K562 (cell line): ENCODE data around the gene ROR2. TPM values are rescaled to one million over a fixed set of nuclear protein-coding genes. Genes with fewer than 3 reads are reported as not detected.

Experiments used
- ATAC-seq: fragments of 200-7000 bp; cut with Tn5 transposase; 3 replicates; pipeline ENCODE4 v1.9.1; 2020; ENCODE audit warnings: moderate library complexity
- BruUV-seq: library from RNA; stranded (reverse); fragments of 400-500 nt; replicated peaks from 2 replicates; lab custom pipeline; 2021; lab: Mats Ljungman, UMichigan
- CTCF ChIA-PET: fragments of 300-600 bp; formaldehyde crosslinking; extraction: SDS; loops from one replicate; lab custom pipeline; 2021; ENCODE audit warnings: low intra/inter-chr PET ratio; lab: Yijun Ruan, JAX
- POLR2A ChIA-PET: fragments of 300-600, 350-650 bp; sonication (Branson Sonifier 250); formaldehyde crosslinking; extraction: SDS; loops from one replicate; lab custom pipeline; 2021; ENCODE audit warnings: antibody characterized with exemption, inconsistent platforms; lab: Yijun Ruan, JAX
- DNase-seq, 4 experiments: peaks; one replicate each; pipeline versions ENCODE4 v3.0.0 to v3.0.0-alpha.2; 2011 to 2018; ENCODE audit warnings: low spot score in 3 of 4, mixed read lengths in 3 of 4; ENCODE audit errors: extremely low read depth in 1 of 4
- FAIRE-seq: peaks from 2 replicates; lab custom pipeline; 2011; peaks lifted over from hg19 to GRCh38; lab: Jason Lieb, UNC
- H2AFZ ChIP-seq: 2 replicates; pipeline ENCODE4 v1.6.0; 2011; ENCODE audit warnings: low read depth, low read length, control low read depth, inconsistent platforms
- H3K27ac ChIP-seq: fragments of 200-600 bp; 3 replicates; pipeline ENCODE4 v1.8.0; 2011; ENCODE audit warnings: low read depth, mild to moderate bottlenecking, control low read depth, inconsistent platforms, low read length, moderate library complexity, mixed read lengths; ENCODE audit errors: extremely low read depth
- H3K27me3 ChIP-seq, 2 experiments: fragments of 300-600 bp in 1 of 2; 2 replicates in 1 of 2; 3 replicates in 1 of 2; pipeline versions ENCODE4 v1.6.0 to v1.8.0; 2011; ENCODE audit warnings: inconsistent platforms in 2 of 2, low read length in 2 of 2, mild to moderate bottlenecking in 1 of 2, mixed read lengths in 1 of 2, moderate library complexity in 1 of 2; ENCODE audit not compliant: control insufficient read depth in 2 of 2, insufficient read depth in 2 of 2
- H3K36me3 ChIP-seq: fragments of 300-600 bp; 3 replicates; pipeline ENCODE4 v1.8.0; 2011; ENCODE audit warnings: mild to moderate bottlenecking, low read length, inconsistent platforms; ENCODE audit not compliant: control insufficient read depth, insufficient read depth
- H3K4me1 ChIP-seq, 2 experiments: fragments of 200-600 bp in 1 of 2; replicated peaks in 1 of 2; 2 replicates in 1 of 2; 3 replicates in 1 of 2; pipeline versions ENCODE4 v1.5.1 to v1.8.0; 2011; ENCODE audit warnings: inconsistent platforms in 2 of 2, low read length in 2 of 2, mild to moderate bottlenecking in 1 of 2, mixed read lengths in 1 of 2, moderate library complexity in 1 of 2; ENCODE audit not compliant: control insufficient read depth in 2 of 2, insufficient read depth in 2 of 2
- H3K4me2 ChIP-seq: 2 replicates; pipeline ENCODE4 v1.6.1; 2011; ENCODE audit warnings: low read length, control low read depth, inconsistent platforms, mixed read lengths; ENCODE audit not compliant: insufficient read depth
- H3K4me3 ChIP-seq: fragments of 200-600 bp; sonication (generic), shearing (Covaris generic); 2 replicates; pipeline ENCODE4 v1.5.1; 2016; ENCODE audit warnings: control low read depth, inconsistent platforms
- H3K79me2 ChIP-seq: fragments of 200-600 bp; 3 replicates; pipeline ENCODE4 v1.8.0; 2011; ENCODE audit warnings: low read length, inconsistent platforms; ENCODE audit not compliant: control insufficient read depth, insufficient read depth
- H3K9ac ChIP-seq, 2 experiments: 2 replicates each; pipeline versions ENCODE4 v1.6.0 to v1.6.1; 2011; ENCODE audit warnings: low read depth in 2 of 2, low read length in 2 of 2, control low read depth in 1 of 2, inconsistent platforms in 1 of 2, mild to moderate bottlenecking in 1 of 2, mixed read lengths in 1 of 2; ENCODE audit not compliant: insufficient read depth in 1 of 2
- H3K9me1 ChIP-seq: one replicate; pipeline ENCODE4 v1.6.0; 2011; ENCODE audit warnings: inconsistent platforms, mild to moderate bottlenecking, low read length, moderate library complexity; ENCODE audit not compliant: control insufficient read depth, insufficient read depth
- H3K9me3 ChIP-seq: replicated peaks from 2 replicates; pipeline ENCODE4 v1.5.1; 2011; ENCODE audit warnings: low read depth, low read length, inconsistent platforms; ENCODE audit not compliant: control insufficient read depth, insufficient read depth
- H4K20me1 ChIP-seq: replicated peaks from 2 replicates; pipeline ENCODE4 v1.6.1; 2011; ENCODE audit warnings: low read length, inconsistent platforms, mixed read lengths; ENCODE audit not compliant: control insufficient read depth, insufficient read depth
- CCNT2 ChIP-seq: IDR thresholded peaks from 2 replicates; pipeline ENCODE4 v1.6.1; 2011; ENCODE audit warnings: borderline replicate concordance, low read depth, mild to moderate bottlenecking, moderate library complexity, mixed read lengths, low read length; ENCODE audit not compliant: insufficient read length; ENCODE audit errors: extremely low read depth
- DIDO1 ChIP-seq: fragments of 450-650 bp; IDR thresholded peaks from 2 replicates; pipeline ENCODE4 v1.6.1; 2016; ENCODE audit warnings: low read depth, missing biosample characterization, missing genetic modification characterization
- EWSR1 ChIP-seq: fragments of 450-650 bp; IDR thresholded peaks from 2 replicates; pipeline ENCODE4 v1.6.1; 2018; ENCODE audit warnings: borderline replicate concordance, mild to moderate bottlenecking, low read depth, moderate library complexity; ENCODE audit not compliant: partially characterized antibody
- KLF10 ChIP-seq: fragments of 250-450 bp; sonication (Bioruptor Pico); IDR thresholded peaks from 2 replicates; pipeline ENCODE4 v1.6.1; 2021; ENCODE audit warnings: matching md5 sums
- MEIS2 ChIP-seq: fragments of 450-650 bp; IDR thresholded peaks from 2 replicates; pipeline ENCODE4 v1.6.1; 2014; ENCODE audit warnings: mild to moderate bottlenecking; ENCODE audit not compliant: partially characterized antibody
- MTA3 ChIP-seq: fragments of 450-650 bp; formaldehyde crosslinking; IDR thresholded peaks from 2 replicates; pipeline ENCODE4 v1.6.1; 2017; ENCODE audit warnings: mild to moderate bottlenecking, borderline replicate concordance
- RREB1 ChIP-seq: fragments of 250-450 bp; sonication (Bioruptor Pico); IDR thresholded peaks from 2 replicates; pipeline ENCODE4 v1.4.0; 2020
- YBX1 ChIP-seq: fragments of 450-650 bp; IDR thresholded peaks from 2 replicates; pipeline ENCODE4 v1.7.1; 2016; ENCODE audit warnings: mild to moderate bottlenecking
- ZNF764 ChIP-seq: fragments of 250-450 bp; sonication (Bioruptor Pico); IDR thresholded peaks from 2 replicates; pipeline ENCODE4 v1.4.0; 2020; ENCODE audit warnings: low read depth, mild to moderate bottlenecking, moderate library complexity
- WGBS: fragments of 100-300 bp; shearing (Covaris generic); methylation state at CpG from one replicate; pipeline ENCODE4 v1.1.6; 2016; ENCODE audit warnings: low coverage, mixed read lengths; ENCODE audit not compliant: insufficient coverage; ENCODE audit errors: missing lambda C conversion rate; 5-methylcytosine and 5-hydroxymethylcytosine counted together
- in situ Hi-C: fragments of 300-500 bp; cut with MboI; formaldehyde crosslinking; loops from 4 replicates; pipeline ENCODE4 v1.15.0; 2018; ENCODE audit warnings: inconsistent platforms, mixed read lengths
- intact Hi-C: fragments of 100-400 bp; cut with micrococcal nuclease; formaldehyde crosslinking; loops from 2 replicates; pipeline ENCODE4 v1.14.2; 2022
- polyA plus RNA-seq, 8 experiments: library from polyadenylated mRNA; depleted of rRNA in 4 of 8; stranded (reverse) in 5 of 8; unstranded in 3 of 8; fragments of >200 nt; fragmentation: Nextera tagmentation in 2 of 8; fragmentation: Illumina TruSeq in 1 of 8; extraction: Ambion mirVana in 2 of 8; extraction: Trizol in 1 of 8; gene quantifications; 2 replicates each; pipeline versions ENCODE4 v1.2.1 to v1.2.3, GENCODE V29; 2011 to 2014; ENCODE audit warnings: inconsistent platforms in 1 of 8, missing spikeins in 1 of 8
- total RNA-seq, 7 experiments: library from RNA; depleted of rRNA in 6 of 7; stranded (reverse); fragments of >200 nt in 6 of 7; fragmentation: Illumina TruSeq in 2 of 7; extraction: Trizol in 2 of 7; gene quantifications; 2 replicates each; pipeline versions ENCODE4 v1.2.1 to v1.2.3, GENCODE V29; 2011 to 2021; ENCODE audit warnings: low replicate concordance in 1 of 7
- TF ChIP-seq, protein P1 (sequence below): fragments of 250-450 bp; sonication (Bioruptor Pico); IDR thresholded peaks from 2 replicates; pipeline ENCODE4 v1.8.0; 2022; ENCODE audit warnings: moderate library complexity, mild to moderate bottlenecking, inconsistent platforms
- TF ChIP-seq, protein P2 (sequence below), 2 experiments: fragments of 450-650 bp; conservative IDR thresholded peaks; 2 replicates each; pipeline ENCODE4 v1.6.1; 2017; ENCODE audit warnings: mild to moderate bottlenecking in 2 of 2, moderate library complexity in 2 of 2

The ROR2 gene
- total and polyA plus RNA-seq, 9 of the 15 experiments (the other 6 are each of a cell fraction or from before 2014, with no cell fraction given): 5.6 to 33.8 (median 15.3) TPM

DNA sequence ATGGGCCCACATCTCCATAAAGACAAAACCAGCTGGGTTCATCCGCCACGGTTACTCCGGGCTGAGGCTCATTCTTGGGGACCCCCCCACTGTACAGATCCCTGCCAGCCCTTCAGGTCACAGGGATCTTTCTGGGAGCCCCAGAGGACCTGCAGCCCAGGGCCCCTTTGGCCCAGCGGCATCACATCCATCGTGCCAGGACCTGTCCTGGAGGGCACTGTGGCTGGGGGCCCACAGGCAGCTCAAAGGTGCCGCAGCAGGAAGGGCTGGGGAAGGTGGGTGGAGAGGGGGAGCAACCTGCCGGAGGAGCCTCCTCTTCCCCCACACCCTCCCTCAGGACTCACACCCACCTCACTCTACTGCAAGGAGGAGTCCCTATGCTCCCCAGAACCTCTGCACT, 252.8 kb downstream of the ROR2 start (continued):
- TF ChIP-seq EWSR1 (no peak), YBX1 (no peak), CCNT2 (no peak), DIDO1 (tag) (no peak)
- TF ChIP-seq, protein P1, sequence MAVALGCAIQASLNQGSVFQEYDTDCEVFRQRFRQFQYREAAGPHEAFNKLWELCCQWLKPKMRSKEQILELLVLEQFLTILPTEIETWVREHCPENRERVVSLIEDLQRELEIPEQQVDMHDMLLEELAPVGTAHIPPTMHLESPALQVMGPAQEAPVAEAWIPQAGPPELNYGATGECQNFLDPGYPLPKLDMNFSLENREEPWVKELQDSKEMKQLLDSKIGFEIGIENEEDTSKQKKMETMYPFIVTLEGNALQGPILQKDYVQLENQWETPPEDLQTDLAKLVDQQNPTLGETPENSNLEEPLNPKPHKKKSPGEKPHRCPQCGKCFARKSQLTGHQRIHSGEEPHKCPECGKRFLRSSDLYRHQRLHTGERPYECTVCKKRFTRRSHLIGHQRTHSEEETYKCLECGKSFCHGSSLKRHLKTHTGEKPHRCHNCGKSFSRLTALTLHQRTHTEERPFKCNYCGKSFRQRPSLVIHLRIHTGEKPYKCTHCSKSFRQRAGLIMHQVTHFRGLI (CRISPR knock-in tag): no peak

- H3K4me1 ChIP-seq: peaks cover 0 to 4% of the 10 kb centered on the region in 2 experiments; a peak in 1 of 5 replicates
- in situ Hi-C loops: no loop called here
- no peaks in the 10 kb centered on the region for H3K79me2 ChIP-seq
- ChIA-PET CTCF (no interaction called here), POLR2A (no interaction called here)
- H3K9me1 ChIP-seq: no peaks in the 10 kb centered on the region
- FAIRE-seq (no peak), ATAC-seq (no peak), DNase-seq (no peak)
- no peak overlapping the region for H3K9ac ChIP-seq
- H3K4me2 ChIP-seq: no peak overlapping the region
- H3K9me3 ChIP-seq: no peaks in the 10 kb centered on the region
- H3K36me3 ChIP-seq: no peaks in the 10 kb centered on the region
- H2AFZ ChIP-seq: no peak overlapping the region
- BruUV-seq: no TSS peak
- no peak overlapping the region for H3K27ac ChIP-seq
- H3K4me3 ChIP-seq: no peak overlapping the region
- H3K27me3 ChIP-seq: peaks cover 3 to 8% of the 10 kb centered on the region in 2 experiments; a peak in 2 of 5 replicates
- 11% methylated on average over 6 of the region's 6 CpGs for WGBS
- intact Hi-C loops: no loop called here
- no peaks in the 10 kb centered on the region for H4K20me1 ChIP-seq
- TF ChIP-seq, protein P2, sequence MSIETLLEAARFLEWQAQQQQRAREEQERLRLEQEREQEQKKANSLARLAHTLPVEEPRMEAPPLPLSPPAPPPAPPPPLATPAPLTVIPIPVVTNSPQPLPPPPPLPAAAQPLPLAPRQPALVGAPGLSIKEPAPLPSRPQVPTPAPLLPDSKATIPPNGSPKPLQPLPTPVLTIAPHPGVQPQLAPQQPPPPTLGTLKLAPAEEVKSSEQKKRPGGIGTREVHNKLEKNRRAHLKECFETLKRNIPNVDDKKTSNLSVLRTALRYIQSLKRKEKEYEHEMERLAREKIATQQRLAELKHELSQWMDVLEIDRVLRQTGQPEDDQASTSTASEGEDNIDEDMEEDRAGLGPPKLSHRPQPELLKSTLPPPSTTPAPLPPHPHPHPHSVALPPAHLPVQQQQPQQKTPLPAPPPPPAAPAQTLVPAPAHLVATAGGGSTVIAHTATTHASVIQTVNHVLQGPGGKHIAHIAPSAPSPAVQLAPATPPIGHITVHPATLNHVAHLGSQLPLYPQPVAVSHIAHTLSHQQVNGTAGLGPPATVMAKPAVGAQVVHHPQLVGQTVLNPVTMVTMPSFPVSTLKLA (conservative IDR thresholded peaks at IDR 0.05): no peak
- TF ChIP-seq MTA3: no peak
- no peak for TF ChIP-seq KLF10 (CRISPR knock-in tag)
- TF ChIP-seq MEIS2: no peak
- TF ChIP-seq RREB1 (CRISPR knock-in tag): no peak
- TF ChIP-seq ZNF764 (CRISPR knock-in tag): no peak
Observed at GRCh38 chr9:91694081-91694870, 255.8 kb downstream of the ROR2 start.
